KMS-11 (cell line): ENCODE results near the gene DNM3.

Experiments
- H2AFZ ChIP-seq: fragments of 200-600 bp; sonication (generic); 2 replicates; pipeline ENCODE4 v1.6.1; 2016; ENCODE audit warnings: antibody characterized with exemption, mixed run types, low read depth
- H3K27ac ChIP-seq: fragments of 200-600 bp; sonication (generic); 2 replicates; pipeline ENCODE4 v1.6.1; 2016; ENCODE audit warnings: mild to moderate bottlenecking, mixed run types
- H3K27me3 ChIP-seq: fragments of 200-600 bp; sonication (generic); 2 replicates; pipeline ENCODE4 v1.6.1; 2017; ENCODE audit warnings: mild to moderate bottlenecking, low read depth, mixed run types, moderate library complexity; ENCODE audit not compliant: insufficient read depth
- H3K36me3 ChIP-seq: fragments of 200-600 bp; sonication (generic); 2 replicates; pipeline ENCODE4 v1.6.1; 2017; ENCODE audit warnings: mild to moderate bottlenecking, mixed run types; ENCODE audit not compliant: insufficient read depth
- H3K4me1 ChIP-seq: fragments of 200-600 bp; sonication (generic); 2 replicates; pipeline ENCODE4 v1.6.1; 2016; ENCODE audit warnings: mild to moderate bottlenecking, low read depth, mixed run types; ENCODE audit not compliant: poor library complexity, severe bottlenecking
- H3K4me2 ChIP-seq: fragments of 200-600 bp; sonication (generic); 2 replicates; pipeline ENCODE4 v1.7.0; 2016; ENCODE audit warnings: mild to moderate bottlenecking, mixed run types
- H3K4me3 ChIP-seq: fragments of 200-600 bp; sonication (generic); IDR thresholded peaks from 2 replicates; pipeline ENCODE4 v1.6.1; 2017; ENCODE audit warnings: low read depth, low read length, mixed read lengths; ENCODE audit not compliant: insufficient read depth
- H3K79me2 ChIP-seq: fragments of 200-600 bp; sonication (generic); 2 replicates; pipeline ENCODE4 v1.6.1; 2016; ENCODE audit warnings: low read depth, mixed run types; ENCODE audit not compliant: insufficient read depth
- H3K9ac ChIP-seq: fragments of 200-600 bp; sonication (generic); 2 replicates; pipeline ENCODE4 v1.6.1; 2016; ENCODE audit warnings: mild to moderate bottlenecking, mixed run types
- H4K20me1 ChIP-seq: fragments of 200-600 bp; sonication (generic); 2 replicates; pipeline ENCODE4 v1.6.1; 2016; ENCODE audit warnings: mild to moderate bottlenecking, mixed run types; ENCODE audit not compliant: insufficient read depth
- CTCF ChIP-seq: fragments of 200-600 bp; sonication (generic); conservative IDR thresholded peaks from 2 replicates; pipeline ENCODE4 v1.6.1; 2017; ENCODE audit warnings: low read depth, mild to moderate bottlenecking, antibody characterized with exemption, low read length, moderate library complexity, mixed read lengths

Gene DNM3

GRCh38 chr1:171863531-171863930 is 22.2 kb downstream of the DNM3 start:
- H3K4me2 ChIP-seq: no peak overlapping the region
- no peak overlapping the region for H3K9ac ChIP-seq
- TF ChIP-seq CTCF: no peak
- no peak overlapping the region for H3K4me3 ChIP-seq
- H3K4me1 ChIP-seq: peaks cover 29% of the 10 kb centered on the region
- no peak overlapping the region for H3K27ac ChIP-seq
- no peak overlapping the region for H2AFZ ChIP-seq
- no peaks in the 10 kb centered on the region for H3K79me2 ChIP-seq
- H3K36me3 ChIP-seq: no peaks in the 10 kb centered on the region
- H4K20me1 ChIP-seq: no peaks in the 10 kb centered on the region
- H3K27me3 ChIP-seq: peaks cover 4% of the 10 kb centered on the region; the same call in 1 of the 2 replicates

GRCh38 chr1:171864308-171864707 is 23.0 kb downstream of the DNM3 start:
- Histone ChIP-seq H3K4me3 (no peak overlapping the region), H3K27me3 (peaks cover 4% of the 10 kb centered on the region; the same call in 1 of the 2 replicates), H3K27ac (no peak overlapping the region), H3K9ac (no peak overlapping the region), H3K36me3 (no peaks in the 10 kb centered on the region), H3K4me2 (no peak overlapping the region), H3K79me2 (no peaks in the 10 kb centered on the region), H4K20me1 (no peaks in the 10 kb centered on the region), H2AFZ (no peak overlapping the region), H3K4me1 (peaks cover 37% of the 10 kb centered on the region)
- no peak for TF ChIP-seq CTCF

GRCh38 chr1:171865106-171865505 is 23.8 kb downstream of the DNM3 start:
- Histone ChIP-seq H3K4me3 (no peak overlapping the region), H3K4me1 (peaks cover 45% of the 10 kb centered on the region)
- TF ChIP-seq CTCF: no peak

GRCh38 chr1:171867236-171867635 is 25.9 kb downstream of the DNM3 start:
- Histone ChIP-seq H3K4me1 (peaks cover 48% of the 10 kb centered on the region), H2AFZ (no peak overlapping the region), H3K27ac (no peak overlapping the region), H3K79me2 (no peaks in the 10 kb centered on the region), H3K27me3 (peaks cover 7% of the 10 kb centered on the region; the same call in 1 of the 2 replicates), H4K20me1 (no peaks in the 10 kb centered on the region), H3K36me3 (no peaks in the 10 kb centered on the region), H3K4me2 (peak overlapping the region; percentile 36; the same call in 1 of the 2 replicates), H3K9ac (no peak overlapping the region), H3K4me3 (no peak overlapping the region)
- no peak for TF ChIP-seq CTCF

More at GRCh38 chr1:171865106-171865505, 23.8 kb downstream of the DNM3 start:
- no peak overlapping the region for H3K4me2 ChIP-seq
- H4K20me1 ChIP-seq: no peaks in the 10 kb centered on the region
- no peak overlapping the region for H2AFZ ChIP-seq
- H3K27ac ChIP-seq: no peak overlapping the region
- no peaks in the 10 kb centered on the region for H3K79me2 ChIP-seq
- no peaks in the 10 kb centered on the region for H3K36me3 ChIP-seq
- peaks cover 4% of the 10 kb centered on the region; the same call in 1 of the 2 replicates for H3K27me3 ChIP-seq
- no peak overlapping the region for H3K9ac ChIP-seq
